H9 (cell line): ENCODE data around the gene ACTN2. TPM values are rescaled to one million over a fixed set of nuclear protein-coding genes. Genes with fewer than 3 reads are reported as not detected.

Experiments used
- DNase-seq: peaks from one replicate; pipeline ENCODE4 v3.0.0-alpha.2; 2017
- H2AFZ ChIP-seq: one replicate; pipeline ENCODE4 v1.6.1; 2013; ENCODE audit warnings: mild to moderate bottlenecking, low read length, control low read depth, moderate library complexity
- H2AK5ac ChIP-seq: 2 replicates; pipeline ENCODE4 v1.6.1; 2013; ENCODE audit warnings: low read length, control low read depth, mixed read lengths; ENCODE audit not compliant: insufficient read length
- H2BK120ac ChIP-seq: one replicate; pipeline ENCODE4 v1.6.1; 2013; ENCODE audit warnings: low read depth, mild to moderate bottlenecking, low read length, control low read depth, inconsistent platforms; ENCODE audit not compliant: poor library complexity, severe bottlenecking
- H2BK12ac ChIP-seq: 2 replicates; pipeline ENCODE4 v1.6.1; 2013; ENCODE audit warnings: low read length, control low read depth, mixed read lengths, low read depth; ENCODE audit not compliant: insufficient read length
- H2BK15ac ChIP-seq: 2 replicates; pipeline ENCODE4 v1.6.1; 2013; ENCODE audit warnings: low read depth, low read length, control low read depth
- H2BK20ac ChIP-seq: one replicate; pipeline ENCODE4 v1.6.1; 2013; ENCODE audit warnings: low read depth, mild to moderate bottlenecking, low read length, control low read depth, inconsistent platforms; ENCODE audit not compliant: poor library complexity, severe bottlenecking
- H2BK5ac ChIP-seq: 2 replicates; pipeline ENCODE4 v1.6.1; 2013; ENCODE audit warnings: low read length, control low read depth, mixed read lengths; ENCODE audit not compliant: insufficient read length
- H3K14ac ChIP-seq: 2 replicates; pipeline ENCODE4 v1.6.1; 2013; ENCODE audit warnings: low read length, control low read depth; ENCODE audit not compliant: insufficient read depth
- H3K18ac ChIP-seq: 2 replicates; pipeline ENCODE4 v1.6.1; 2013; ENCODE audit warnings: low read depth, mild to moderate bottlenecking, mixed read lengths, low read length, control low read depth; ENCODE audit not compliant: insufficient read length
- H3K23ac ChIP-seq: 2 replicates; pipeline ENCODE4 v1.6.1; 2013; ENCODE audit warnings: low read length, control low read depth, mixed read lengths, low read depth; ENCODE audit not compliant: insufficient read length
- H3K23me2 ChIP-seq: 2 replicates; pipeline ENCODE4 v1.6.1; 2013; ENCODE audit warnings: low read depth, mild to moderate bottlenecking, mixed read lengths, low read length, control low read depth; ENCODE audit not compliant: insufficient read length, poor library complexity, severe bottlenecking
- H3K27ac ChIP-seq: 2 replicates; pipeline ENCODE4 v1.5.1; 2013; ENCODE audit warnings: low read length, control low read depth, mixed read lengths, low read depth; ENCODE audit not compliant: insufficient read length
- H3K27me3 ChIP-seq: 2 replicates; pipeline ENCODE4 v1.6.1; 2013; ENCODE audit warnings: low read length, control low read depth, inconsistent platforms; ENCODE audit not compliant: insufficient read depth
- H3K4ac ChIP-seq: 2 replicates; pipeline ENCODE4 v1.6.1; 2013; ENCODE audit warnings: low read depth, mild to moderate bottlenecking, control low read depth, inconsistent platforms, low read length, moderate library complexity
- H3K4me1 ChIP-seq: 2 replicates; pipeline ENCODE4 v1.6.1; 2013; ENCODE audit warnings: low read length, control low read depth, inconsistent platforms; ENCODE audit not compliant: insufficient read depth
- H3K4me2 ChIP-seq: 2 replicates; pipeline ENCODE4 v1.6.1; 2013; ENCODE audit warnings: low read length, control low read depth, mixed read lengths; ENCODE audit not compliant: insufficient read length, insufficient read depth
- H3K56ac ChIP-seq: 2 replicates; pipeline ENCODE4 v1.6.1; 2013; ENCODE audit warnings: low read depth, mild to moderate bottlenecking, mixed read lengths, low read length, control low read depth; ENCODE audit not compliant: insufficient read length
- H3K79me1 ChIP-seq: 2 replicates; pipeline ENCODE4 v1.6.1; 2013; ENCODE audit warnings: low read depth, mild to moderate bottlenecking, moderate library complexity, low read length, control low read depth, inconsistent platforms; ENCODE audit not compliant: insufficient read depth, poor library complexity, severe bottlenecking
- H3K79me2 ChIP-seq: 2 replicates; pipeline ENCODE4 v1.6.1; 2013; ENCODE audit warnings: low read length, control low read depth, inconsistent platforms; ENCODE audit not compliant: insufficient read depth
- H3K9ac ChIP-seq: 2 replicates; pipeline ENCODE4 v1.6.1; 2013; ENCODE audit warnings: low read length, control low read depth, mixed read lengths; ENCODE audit not compliant: insufficient read length; ENCODE audit errors: extremely low read depth
- H3K9me3 ChIP-seq: one replicate; pipeline ENCODE4 v1.6.1; 2013; ENCODE audit warnings: low read depth, low read length, inconsistent platforms; ENCODE audit not compliant: control insufficient read depth
- H3T11ph ChIP-seq: one replicate; pipeline ENCODE4 v1.6.1; 2013; ENCODE audit warnings: mild to moderate bottlenecking, low read length, control low read depth, inconsistent platforms
- H4K20me1 ChIP-seq: one replicate; pipeline ENCODE4 v1.6.1; 2013; ENCODE audit not compliant: control insufficient read depth, insufficient read length, insufficient read depth
- H4K5ac ChIP-seq: 2 replicates; pipeline ENCODE4 v1.6.1; 2013; ENCODE audit warnings: low read depth, mild to moderate bottlenecking, mixed read lengths, low read length, control low read depth; ENCODE audit not compliant: insufficient read length
- H4K8ac ChIP-seq: replicated peaks from 2 replicates; pipeline ENCODE4 v1.6.1; 2013; ENCODE audit warnings: low read length, control low read depth, mixed read lengths, low read depth; ENCODE audit not compliant: insufficient read length
- H4K91ac ChIP-seq: 2 replicates; pipeline ENCODE4 v1.6.1; 2013; ENCODE audit warnings: low read depth, mild to moderate bottlenecking, moderate library complexity, mixed read lengths, low read length, control low read depth; ENCODE audit not compliant: insufficient read length
- H3K27ac Mint-ChIP-seq, 3 experiments: 2 replicates in 2 of 3; 3 replicates in 1 of 3; pipeline ENCODE4 v1.8.0; 2020 to 2021; ENCODE audit warnings: mixed read lengths in 3 of 3, mild to moderate bottlenecking in 1 of 3, moderate library complexity in 1 of 3
- H3K27me3 Mint-ChIP-seq: 2 replicates; pipeline ENCODE4 v1.8.0; 2021; ENCODE audit warnings: low read depth, mild to moderate bottlenecking, moderate library complexity, mixed read lengths
- H3K36me3 Mint-ChIP-seq, 3 experiments: 2 replicates in 2 of 3; 3 replicates in 1 of 3; pipeline ENCODE4 v1.8.0; 2020 to 2021; ENCODE audit warnings: low read depth in 3 of 3, mixed read lengths in 3 of 3; ENCODE audit not compliant: insufficient read depth in 1 of 3
- H3K4me1 Mint-ChIP-seq, 2 experiments: 2 replicates each; pipeline ENCODE4 v1.8.0; 2020; ENCODE audit warnings: mixed read lengths in 2 of 2
- H3K4me3 Mint-ChIP-seq, 2 experiments: 2 replicates in 1 of 2; 3 replicates in 1 of 2; pipeline ENCODE4 v1.8.0; 2020 to 2021; ENCODE audit warnings: mild to moderate bottlenecking in 2 of 2, mixed read lengths in 2 of 2, moderate library complexity in 1 of 2
- H3K9me3 Mint-ChIP-seq, 2 experiments: 2 replicates in 1 of 2; 3 replicates in 1 of 2; pipeline ENCODE4 v1.8.0; 2020; ENCODE audit warnings: mild to moderate bottlenecking in 2 of 2, mixed read lengths in 2 of 2, moderate library complexity in 1 of 2
- WGBS: extraction: QIAGEN DNeasy Blood & Tissue Kit; methylation state at CpG from one replicate; pipeline ENCODE4 v1.1.7; 2013; ENCODE audit warnings: missing lambda C conversion rate, low lambda C conversion rate, mixed read lengths; ENCODE audit not compliant: insufficient read length; ENCODE audit errors: extremely low coverage; 5-methylcytosine and 5-hydroxymethylcytosine counted together
- total RNA-seq: library from RNA; stranded (reverse); gene quantifications from 2 replicates; pipeline ENCODE4 v1.2.1, GENCODE V29; 2021
- TF ChIP-seq, protein P1 (sequence below): fragments of 200-600 bp; sonication (generic); conservative IDR thresholded peaks from 3 replicates; pipeline ENCODE4 v1.8.0; 2021; ENCODE audit warnings: antibody characterized with exemption, mild to moderate bottlenecking

Gene ACTN2
- total RNA-seq, 1 experiment from 2014 or later = 2.3 TPM

DNA sequence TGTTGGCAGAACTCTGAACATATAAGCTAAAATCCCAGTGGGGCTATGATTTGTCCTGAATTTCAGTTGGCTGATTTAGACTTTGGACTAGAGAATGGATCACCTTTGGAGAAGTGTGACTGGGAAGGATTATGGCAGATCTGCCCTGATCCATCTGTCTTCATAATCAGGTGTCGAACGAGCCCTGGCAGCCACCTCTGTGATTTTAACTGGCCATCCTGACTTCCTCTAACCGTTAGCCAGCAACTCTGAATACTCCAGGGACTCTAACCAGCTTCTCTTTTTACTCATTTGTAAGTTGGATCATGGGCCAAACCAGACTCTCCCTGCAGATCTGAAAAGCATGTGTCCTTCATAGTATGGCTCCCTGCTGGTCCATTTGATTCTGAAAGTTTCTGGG is 32.0 kb downstream of the ACTN2 start:
- no peak overlapping the region for H3K14ac ChIP-seq

More for the DNA sequence above, 32.0 kb downstream of the ACTN2 start:
- Mint-ChIP-seq H3K27me3 (no peaks in the 10 kb centered on the region), H3K4me1 (no peaks in the 10 kb centered on the region), H3K27ac (no peak overlapping the region), H3K9me3 (no peaks in the 10 kb centered on the region), H3K4me3 (no peak overlapping the region), H3K36me3 (no peaks in the 10 kb centered on the region; a peak in 1 of 7 replicates)
- Histone ChIP-seq H3K23ac (no peak overlapping the region), H2BK15ac (no peak overlapping the region), H3T11ph (no peak overlapping the region), H3K79me2 (no peaks in the 10 kb centered on the region), H2BK12ac (no peak overlapping the region), H3K9ac (no peak overlapping the region), H2BK20ac (no peak overlapping the region), H2AK5ac (no peak overlapping the region), H4K20me1 (no peaks in the 10 kb centered on the region), H3K4ac (no peak overlapping the region), H2BK5ac (no peak overlapping the region), H2AFZ (no peak overlapping the region), H3K4me2 (no peak overlapping the region), H3K18ac (no peak overlapping the region), H4K8ac (no peak overlapping the region), H3K27me3 (no peaks in the 10 kb centered on the region), H3K9me3 (no peaks in the 10 kb centered on the region), H3K56ac (no peak overlapping the region), H3K23me2 (no peaks in the 10 kb centered on the region), H4K5ac (no peak overlapping the region), H2BK120ac (no peak overlapping the region), H3K4me1 (no peaks in the 10 kb centered on the region), H4K91ac (no peak overlapping the region), H3K27ac (no peak overlapping the region), H3K79me1 (no peaks in the 10 kb centered on the region)
- no CpG with 5 or more reads among the region's 3 CpGs for WGBS
- no peak for DNase-seq
- TF ChIP-seq, protein P1, sequence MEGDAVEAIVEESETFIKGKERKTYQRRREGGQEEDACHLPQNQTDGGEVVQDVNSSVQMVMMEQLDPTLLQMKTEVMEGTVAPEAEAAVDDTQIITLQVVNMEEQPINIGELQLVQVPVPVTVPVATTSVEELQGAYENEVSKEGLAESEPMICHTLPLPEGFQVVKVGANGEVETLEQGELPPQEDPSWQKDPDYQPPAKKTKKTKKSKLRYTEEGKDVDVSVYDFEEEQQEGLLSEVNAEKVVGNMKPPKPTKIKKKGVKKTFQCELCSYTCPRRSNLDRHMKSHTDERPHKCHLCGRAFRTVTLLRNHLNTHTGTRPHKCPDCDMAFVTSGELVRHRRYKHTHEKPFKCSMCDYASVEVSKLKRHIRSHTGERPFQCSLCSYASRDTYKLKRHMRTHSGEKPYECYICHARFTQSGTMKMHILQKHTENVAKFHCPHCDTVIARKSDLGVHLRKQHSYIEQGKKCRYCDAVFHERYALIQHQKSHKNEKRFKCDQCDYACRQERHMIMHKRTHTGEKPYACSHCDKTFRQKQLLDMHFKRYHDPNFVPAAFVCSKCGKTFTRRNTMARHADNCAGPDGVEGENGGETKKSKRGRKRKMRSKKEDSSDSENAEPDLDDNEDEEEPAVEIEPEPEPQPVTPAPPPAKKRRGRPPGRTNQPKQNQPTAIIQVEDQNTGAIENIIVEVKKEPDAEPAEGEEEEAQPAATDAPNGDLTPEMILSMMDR = no peak
